C4-2B (cell line): Measurements from ENCODE around the gene METTL26.

ENCODE experiments used
- CTCF ChIP-seq: fragments of 450-650 bp; conservative IDR thresholded peaks from 2 replicates; pipeline ENCODE4 v1.5.1; 2017; ENCODE audit warnings: mild to moderate bottlenecking
- ZFX ChIP-seq: fragments of 450-650 bp; IDR thresholded peaks from 2 replicates; pipeline ENCODE4 v1.6.1; 2017

DNA sequence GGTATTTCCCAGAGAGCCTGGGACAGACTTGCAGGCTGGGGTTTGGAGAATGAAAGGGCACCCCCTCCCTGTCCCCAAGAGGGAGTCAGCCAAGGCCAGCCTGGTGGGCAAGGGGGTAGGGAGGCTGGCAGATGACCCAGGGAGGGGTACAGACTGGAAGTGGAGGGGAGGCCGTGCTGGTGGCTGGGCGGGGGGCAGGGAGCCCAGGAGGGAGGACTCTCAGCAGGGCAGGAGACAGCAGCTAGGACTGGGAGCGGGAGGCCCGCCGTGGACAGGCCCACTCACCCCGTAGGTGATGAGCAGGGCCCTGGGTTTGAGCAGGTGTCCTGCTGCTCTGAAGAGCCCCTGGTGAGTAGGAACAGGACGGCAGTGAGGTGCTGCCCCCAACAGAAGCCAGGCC is 1.1 kb downstream of the METTL26 start:
- TF ChIP-seq CTCF = no peak
- TF ChIP-seq ZFX = no peak
